AG09319 (cell line): ENCODE data around the gene NT5C.
A peak's percentile ranks its signal among the peaks of the same experiment; 100 is the strongest.
"Not testable (repeated sequence)": the region's sequence is repeated elsewhere in the genome, so short reads cannot be mapped to it uniquely, and the experiment has no call there.

Source experiments
- DNase-seq: peaks from one replicate; pipeline ENCODE4 v3.0.0-alpha.2; 2010; ENCODE audit warnings: low read depth; ENCODE audit errors: extremely low read depth
- TF ChIP-seq, protein P1 (sequence below): IDR thresholded peaks from 2 replicates; pipeline ENCODE4 v1.5.1; 2011; ENCODE audit warnings: low read depth, mild to moderate bottlenecking, inconsistent platforms, low read length, moderate library complexity

Gene NT5C

DNA sequence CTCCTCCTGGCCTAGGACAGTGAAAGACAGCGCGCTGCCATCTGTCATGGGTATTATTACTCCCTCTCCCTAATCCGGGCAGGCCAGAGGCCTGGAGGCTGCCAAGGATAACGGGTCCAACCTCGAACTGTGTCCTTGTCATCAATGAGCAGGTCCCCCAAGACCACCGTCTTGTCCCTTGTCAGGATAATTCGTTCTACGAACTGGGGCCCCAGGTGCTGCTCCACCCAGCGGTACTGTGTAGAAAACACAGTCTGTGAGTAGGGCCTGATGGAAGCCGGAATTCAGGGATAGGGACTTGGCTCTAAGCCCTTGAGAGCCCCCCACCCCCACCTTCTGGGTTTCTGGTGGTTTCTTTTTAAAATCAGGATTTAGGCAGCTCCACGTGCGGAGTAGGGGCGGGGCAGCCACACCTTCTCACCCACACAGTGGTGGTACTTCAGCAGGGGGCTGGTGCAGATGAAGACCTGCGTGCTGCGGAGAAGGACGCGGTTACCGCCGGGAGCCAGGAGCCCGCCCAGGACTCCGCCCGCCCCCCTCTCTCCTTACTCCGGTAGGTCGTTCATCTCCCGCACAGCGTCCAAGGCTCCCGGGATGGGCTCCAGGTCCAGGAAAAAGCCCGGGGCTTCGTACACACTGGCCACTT is 787 bp downstream of the NT5C start:
- no peak for DNase-seq
- TF ChIP-seq, protein P1, sequence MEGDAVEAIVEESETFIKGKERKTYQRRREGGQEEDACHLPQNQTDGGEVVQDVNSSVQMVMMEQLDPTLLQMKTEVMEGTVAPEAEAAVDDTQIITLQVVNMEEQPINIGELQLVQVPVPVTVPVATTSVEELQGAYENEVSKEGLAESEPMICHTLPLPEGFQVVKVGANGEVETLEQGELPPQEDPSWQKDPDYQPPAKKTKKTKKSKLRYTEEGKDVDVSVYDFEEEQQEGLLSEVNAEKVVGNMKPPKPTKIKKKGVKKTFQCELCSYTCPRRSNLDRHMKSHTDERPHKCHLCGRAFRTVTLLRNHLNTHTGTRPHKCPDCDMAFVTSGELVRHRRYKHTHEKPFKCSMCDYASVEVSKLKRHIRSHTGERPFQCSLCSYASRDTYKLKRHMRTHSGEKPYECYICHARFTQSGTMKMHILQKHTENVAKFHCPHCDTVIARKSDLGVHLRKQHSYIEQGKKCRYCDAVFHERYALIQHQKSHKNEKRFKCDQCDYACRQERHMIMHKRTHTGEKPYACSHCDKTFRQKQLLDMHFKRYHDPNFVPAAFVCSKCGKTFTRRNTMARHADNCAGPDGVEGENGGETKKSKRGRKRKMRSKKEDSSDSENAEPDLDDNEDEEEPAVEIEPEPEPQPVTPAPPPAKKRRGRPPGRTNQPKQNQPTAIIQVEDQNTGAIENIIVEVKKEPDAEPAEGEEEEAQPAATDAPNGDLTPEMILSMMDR: peak; percentile 48

DNA sequence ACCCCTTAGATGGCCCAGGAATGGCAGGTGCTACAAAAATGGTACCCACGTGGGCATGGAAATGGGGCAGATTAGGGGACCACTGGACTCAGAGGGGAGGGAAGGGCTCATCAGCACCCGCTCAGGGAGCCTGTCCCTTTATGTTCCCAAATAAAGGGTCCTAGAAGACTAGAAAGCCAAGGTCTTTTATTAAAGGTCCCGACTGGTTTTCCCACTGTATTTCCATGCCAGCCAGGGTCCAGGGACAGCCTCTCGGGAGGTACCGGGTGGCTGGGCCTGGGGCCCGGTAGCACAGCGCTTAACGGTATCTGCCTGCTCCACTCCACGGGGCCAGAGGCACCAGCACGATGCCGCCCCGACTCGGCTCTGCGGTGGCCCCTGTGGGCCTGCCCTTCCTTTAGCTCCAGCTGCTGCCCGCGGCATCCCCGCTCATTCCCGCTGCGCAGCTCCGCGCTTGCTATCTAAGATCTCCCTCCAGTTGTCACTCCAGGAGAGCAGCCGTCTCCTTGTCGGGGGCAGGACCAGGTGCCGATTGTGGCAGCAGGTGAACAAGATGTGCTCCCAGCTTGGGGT is 1.4 kb downstream of the NT5C start:
- TF ChIP-seq, protein P1: no peak
- DNase-seq: no peak

DNA sequence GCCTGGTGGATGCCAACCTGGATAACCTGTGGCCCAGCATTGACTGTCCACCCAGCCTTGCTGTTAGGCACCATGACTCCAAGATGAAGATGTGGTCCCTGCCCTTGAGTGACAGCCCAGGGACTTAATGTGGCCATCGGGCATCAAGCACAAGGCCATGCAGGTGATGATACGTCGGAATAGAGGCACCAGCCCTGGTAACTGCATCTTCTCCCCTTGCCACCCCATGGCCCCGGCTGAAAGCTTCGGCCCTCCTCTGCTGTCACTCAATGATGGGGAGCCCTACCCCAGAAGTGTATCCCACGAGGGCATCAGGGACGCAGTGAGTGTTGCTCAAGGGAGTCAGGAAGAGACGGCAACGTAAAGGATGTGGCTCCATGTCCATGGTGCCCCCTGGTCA is 2.0 kb downstream of the NT5C start:
- TF ChIP-seq, protein P1: no peak
- no peak for DNase-seq

DNA sequence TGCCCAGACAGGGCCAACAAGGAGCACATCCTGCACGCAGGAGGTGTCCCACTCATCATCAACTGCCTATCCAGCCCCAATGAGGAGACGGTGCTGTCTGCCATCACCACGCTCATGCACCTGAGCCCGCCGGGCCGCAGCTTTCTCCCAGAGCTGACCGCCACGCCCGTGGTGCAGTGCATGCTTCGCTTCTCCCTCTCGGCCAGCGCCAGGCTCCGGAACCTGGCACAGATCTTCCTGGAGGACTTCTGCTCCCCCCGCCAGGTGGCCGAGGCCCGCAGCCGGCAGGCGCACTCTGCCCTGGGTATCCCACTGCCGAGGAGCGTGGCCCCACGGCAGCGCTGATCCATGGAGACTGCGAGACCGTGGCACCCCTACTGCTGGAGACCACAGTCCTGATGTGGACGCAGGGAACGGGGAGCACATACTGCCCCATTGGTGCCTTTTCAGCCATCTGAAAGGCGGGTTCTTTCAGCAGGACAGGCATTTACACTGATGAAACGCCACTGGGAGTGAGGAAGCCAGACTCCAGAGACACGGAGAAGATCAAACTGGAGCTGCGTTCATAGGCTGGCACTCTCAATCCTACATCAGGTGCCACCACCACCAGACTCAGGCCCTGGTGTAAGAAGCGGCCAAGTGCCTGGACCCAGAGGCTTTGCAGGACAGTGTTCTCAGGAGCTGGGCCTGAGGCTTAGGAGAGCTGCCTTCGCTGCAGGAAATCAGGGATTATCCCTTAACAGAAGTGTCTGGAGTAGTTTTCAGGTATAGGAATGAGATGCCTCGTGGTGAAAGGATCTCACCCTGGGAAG is 2.6 kb downstream of the NT5C start:
- TF ChIP-seq, protein P1: no peak
- no peak for DNase-seq

DNA sequence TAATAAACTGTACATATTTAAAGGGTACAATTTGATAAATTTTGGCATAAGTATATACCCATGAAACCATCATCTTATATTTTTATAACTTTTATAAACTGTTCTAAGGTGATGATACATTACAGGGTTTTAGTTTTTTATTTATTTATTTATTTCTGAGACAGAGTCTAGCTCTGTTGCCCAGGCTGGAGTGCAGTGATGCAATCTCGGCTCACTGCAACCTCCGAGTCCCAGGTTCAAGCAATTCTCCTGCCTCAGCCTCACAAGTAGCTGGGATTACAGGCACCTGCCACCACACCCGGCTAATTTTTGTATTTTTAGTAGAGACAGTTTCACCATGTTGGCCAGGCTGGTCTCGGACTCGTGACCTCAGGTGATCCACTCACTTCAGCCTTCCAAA is 3.6 kb downstream of the NT5C start:
- not testable (repeated sequence) for DNase-seq

DNA sequence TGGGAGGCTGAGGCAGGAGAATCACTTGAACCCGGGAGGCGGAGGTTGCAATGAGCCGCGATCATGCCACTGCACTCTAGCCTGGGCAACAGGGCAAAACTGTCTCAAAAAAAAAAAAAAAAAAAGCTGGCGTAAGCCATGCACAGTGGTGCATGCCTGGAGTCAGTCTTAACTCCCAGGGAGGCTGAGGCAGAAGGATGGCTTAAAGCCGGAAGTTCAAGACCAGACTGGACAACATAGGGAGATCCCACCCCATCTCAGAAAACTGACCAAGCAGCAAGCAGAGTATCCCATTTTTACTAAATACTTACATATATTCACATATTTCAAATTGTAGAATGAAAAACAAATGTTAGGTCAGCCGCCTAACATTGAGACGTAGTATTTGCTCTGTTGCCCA is 4.6 kb downstream of the NT5C start:
- no peak for DNase-seq
- TF ChIP-seq, protein P1: no peak

DNA sequence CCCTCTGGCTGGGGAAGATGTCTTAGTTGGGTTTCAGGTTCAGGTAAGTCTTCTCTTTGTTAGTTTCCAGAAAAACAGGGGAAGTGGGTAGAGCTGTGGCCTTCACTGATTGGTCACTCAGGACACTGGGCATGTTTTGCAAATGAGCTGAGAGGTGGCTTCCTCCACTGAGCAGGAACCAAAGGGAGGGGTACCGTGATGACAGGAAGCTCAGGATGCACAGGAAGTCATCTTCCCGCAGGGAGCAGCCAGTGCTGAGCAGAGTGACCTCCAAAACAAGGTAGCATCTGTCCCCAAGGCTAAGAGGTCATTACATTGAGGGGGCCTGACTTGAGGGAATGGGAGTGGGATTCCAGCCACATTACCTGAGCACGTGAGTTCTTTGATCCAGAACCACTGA is 5.6 kb downstream of the NT5C start:
- DNase-seq: no peak
- TF ChIP-seq, protein P1: no peak

DNA sequence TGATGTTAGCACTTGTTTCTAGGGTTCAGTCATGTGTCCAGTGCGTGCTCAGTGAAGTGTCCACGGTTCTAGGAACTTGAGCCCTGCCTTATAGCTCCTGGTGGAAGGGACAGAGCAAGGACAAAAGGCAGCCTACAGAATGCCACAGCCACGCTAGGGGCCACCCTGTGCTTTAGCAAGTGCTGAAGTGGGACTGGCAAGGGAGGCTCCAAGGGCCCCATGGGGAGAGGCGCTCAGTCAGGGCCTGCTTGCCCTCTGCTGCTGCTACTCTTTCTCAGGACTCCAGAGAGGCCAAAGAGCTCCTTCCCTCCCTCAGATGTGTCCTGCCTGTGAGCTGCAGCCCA is 6.8 kb downstream of the NT5C start:
- TF ChIP-seq, protein P1: no peak
- no peak for DNase-seq
